HG03175 (cell line): ENCODE measurements around the gene GHRHR.

ENCODE experiments used
- ATAC-seq: cut with Tn5 transposase; IDR thresholded peaks from one replicate; pipeline ENCODE4 v1.9.1; 2021; ENCODE audit warnings: mild to moderate bottlenecking, moderate library complexity; ENCODE audit not compliant: unreplicated experiment

The GHRHR gene

DNA sequence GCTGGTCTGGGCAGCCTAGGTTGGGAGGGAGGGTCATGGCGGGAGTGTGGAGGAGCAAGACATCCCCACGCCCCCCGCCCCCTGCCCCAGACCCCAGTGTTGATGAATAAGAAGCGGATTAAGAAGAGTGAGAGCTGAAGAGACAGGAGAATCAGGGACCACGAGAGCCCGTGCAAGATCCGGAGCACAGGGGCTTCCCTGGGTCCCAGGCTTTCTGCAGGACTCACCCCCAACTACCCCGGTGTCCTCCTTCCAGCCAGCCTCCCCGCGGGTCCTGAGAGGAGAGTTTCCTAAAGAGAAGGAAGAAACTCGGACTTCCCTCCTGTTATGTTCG is 20.1 kb downstream of the GHRHR start:
- peak; percentile 4 for ATAC-seq

DNA sequence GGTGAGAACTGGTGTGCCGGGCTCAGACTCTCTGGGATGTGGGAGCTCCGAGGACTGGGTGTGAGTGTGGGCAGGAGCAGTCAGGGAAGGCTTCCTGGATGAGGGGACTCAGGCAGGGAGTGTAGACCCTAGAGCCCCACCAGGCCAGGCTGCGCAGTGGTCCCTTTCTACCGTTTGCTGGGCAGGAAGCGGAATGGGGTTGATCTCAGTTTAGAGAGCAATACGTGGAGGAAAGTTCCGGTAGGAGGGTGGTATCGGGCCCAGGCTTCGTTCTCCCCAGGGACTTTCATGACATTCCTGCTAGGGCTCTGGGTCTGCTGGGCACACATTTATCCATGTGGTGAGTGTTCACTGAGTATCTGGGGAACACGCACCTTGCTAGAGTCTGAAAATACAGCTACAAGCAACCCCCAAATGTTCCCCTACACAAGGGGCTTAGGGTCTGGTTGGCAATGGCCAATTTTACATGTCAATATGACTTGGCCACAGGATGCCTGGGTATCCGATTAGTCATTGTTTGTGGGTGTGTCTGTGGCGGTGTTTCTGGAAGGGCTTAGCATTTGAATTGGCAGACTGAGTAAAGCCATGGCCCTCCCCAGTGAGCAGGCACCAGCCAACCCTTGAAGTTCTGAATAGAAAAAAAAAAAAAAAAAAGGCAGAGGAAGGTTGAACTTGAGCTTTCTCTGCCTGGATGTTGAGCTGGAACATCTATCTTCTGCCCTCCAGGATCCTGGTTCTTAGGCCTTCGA is 20.8 kb downstream of the GHRHR start:
- no peak for ATAC-seq

DNA sequence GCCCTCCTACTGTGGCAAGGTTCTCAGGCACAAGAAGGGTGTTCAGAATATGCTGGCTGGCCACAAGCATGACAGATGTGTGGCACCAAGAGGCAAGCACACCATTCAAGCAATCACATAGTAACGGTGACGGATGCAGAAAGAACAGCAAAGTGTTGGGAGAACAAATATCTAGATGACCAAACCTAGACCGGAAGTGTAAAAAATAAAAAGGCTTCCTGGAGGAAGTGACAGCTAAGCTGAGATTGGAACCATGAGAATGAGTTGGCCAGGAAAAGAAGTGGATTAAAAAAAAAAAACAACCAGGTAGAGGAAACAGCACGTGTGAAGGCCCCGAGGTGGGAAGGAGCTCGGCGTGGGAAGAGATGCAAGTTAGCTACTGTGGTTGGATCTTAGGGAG is 22.0 kb downstream of the GHRHR start:
- ATAC-seq = no peak

DNA sequence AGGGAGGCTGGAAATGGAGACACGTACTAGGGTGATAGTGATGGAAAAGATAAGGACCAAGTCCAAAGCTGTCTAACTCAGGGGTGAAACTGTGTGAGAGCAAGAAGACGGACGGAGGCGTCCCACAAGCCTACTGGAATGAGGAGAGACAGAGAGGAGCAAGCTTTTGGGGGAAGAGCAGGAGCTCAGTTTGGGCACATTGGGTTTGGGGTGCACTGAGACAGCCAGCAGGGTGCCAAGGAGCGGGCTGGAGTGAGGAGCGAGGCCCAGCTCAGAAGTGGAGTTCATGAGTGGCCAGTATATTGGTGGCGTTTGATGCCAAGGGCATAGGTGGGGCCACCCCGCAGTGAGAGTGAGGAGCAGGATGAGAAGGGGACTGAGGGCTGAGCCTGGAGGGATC is 22.6 kb downstream of the GHRHR start:
- ATAC-seq = no peak

DNA sequence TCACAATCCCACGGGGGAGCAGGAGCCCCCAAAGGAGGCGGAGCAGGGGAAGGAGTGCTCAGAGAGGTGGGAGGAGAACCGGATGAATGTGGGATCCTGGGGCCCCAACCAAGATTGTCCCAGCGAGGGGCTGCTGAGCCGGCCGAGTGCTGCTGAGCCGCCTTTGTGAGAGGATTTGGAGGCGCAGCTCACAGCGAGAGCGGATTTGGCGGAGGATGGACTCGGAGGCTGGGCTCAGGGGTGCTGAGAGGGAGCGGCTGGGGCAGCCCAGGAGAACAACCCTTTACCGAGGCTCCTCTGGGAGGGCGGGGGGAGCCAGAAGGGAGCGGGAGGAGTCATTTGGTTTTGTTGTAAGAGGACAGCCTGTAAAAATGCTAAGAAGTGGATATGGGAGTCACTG is 23.0 kb downstream of the GHRHR start:
- no peak for ATAC-seq

DNA sequence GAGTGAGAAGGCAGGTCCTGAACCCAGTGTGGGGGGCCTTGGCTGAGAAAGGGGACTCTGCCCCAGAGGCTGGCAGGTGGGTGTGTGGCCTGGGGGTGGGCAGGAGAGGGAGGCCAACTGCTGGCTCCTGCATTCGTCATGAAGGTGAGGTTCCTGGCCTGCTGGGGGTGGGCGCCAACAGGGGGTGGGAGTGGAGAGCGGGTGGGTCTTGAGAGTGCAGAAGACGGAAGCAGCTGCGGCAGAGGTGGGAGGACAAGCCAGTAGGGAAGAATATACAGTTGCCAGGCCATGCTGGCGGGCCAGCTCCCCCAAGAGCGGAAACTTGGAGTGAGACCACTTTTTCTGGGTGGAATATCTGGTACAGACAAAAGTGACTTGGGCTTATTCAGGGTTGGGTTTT is 23.4 kb downstream of the GHRHR start:
- ATAC-seq = no peak

DNA sequence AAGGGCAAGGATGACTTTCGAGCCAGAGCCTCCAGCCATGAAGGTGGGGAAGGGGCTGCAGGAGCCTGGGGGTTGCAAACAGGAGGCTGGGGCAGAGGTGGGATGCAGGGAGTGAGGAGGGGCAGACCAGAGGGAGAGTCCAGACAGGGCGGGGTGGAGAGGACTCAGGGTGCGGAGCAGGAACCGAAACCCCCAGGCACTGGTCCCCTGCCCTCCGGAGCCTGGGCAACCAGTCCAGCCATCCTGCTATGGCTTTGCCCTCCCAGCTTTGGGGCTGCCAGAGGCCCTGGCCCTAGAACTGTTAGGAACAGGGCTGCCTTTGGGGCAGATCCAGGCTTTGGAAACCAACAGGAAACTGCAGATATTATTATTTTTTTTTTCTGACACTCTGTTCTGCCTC is 24.2 kb downstream of the GHRHR start:
- no peak for ATAC-seq

DNA sequence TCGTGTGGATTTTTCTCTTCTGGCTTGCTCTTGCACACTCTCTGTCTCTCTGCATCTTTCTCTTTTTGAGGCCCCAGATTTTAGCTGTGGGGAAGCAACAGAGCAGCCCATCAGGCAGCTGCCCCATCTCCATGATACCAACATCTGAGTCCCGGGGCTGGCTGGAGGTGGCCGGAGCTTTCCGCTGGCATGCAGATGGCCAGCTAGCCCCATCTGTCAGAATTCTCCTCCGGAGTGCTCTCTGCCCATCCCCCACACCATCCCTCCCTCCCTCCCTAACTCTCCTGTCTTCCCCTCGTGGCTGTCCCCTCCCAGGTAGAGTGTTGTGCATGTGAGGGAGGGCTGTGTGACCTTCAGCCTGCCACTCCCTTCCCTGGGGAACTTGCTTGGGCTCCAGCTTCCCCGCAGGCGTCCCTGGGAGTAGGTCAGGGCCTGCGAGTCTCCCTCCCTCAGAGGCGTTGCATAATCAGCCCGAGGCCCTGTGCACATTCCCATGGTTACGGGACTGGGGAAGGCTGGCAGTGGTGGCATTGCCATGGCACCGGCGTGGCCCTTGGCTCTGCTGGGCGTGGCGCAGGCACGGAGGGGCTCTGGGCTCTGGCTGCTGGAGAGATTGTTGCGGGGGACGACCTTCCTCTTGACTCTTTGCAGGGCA is 24.7 kb downstream of the GHRHR start:
- no peak for ATAC-seq

DNA sequence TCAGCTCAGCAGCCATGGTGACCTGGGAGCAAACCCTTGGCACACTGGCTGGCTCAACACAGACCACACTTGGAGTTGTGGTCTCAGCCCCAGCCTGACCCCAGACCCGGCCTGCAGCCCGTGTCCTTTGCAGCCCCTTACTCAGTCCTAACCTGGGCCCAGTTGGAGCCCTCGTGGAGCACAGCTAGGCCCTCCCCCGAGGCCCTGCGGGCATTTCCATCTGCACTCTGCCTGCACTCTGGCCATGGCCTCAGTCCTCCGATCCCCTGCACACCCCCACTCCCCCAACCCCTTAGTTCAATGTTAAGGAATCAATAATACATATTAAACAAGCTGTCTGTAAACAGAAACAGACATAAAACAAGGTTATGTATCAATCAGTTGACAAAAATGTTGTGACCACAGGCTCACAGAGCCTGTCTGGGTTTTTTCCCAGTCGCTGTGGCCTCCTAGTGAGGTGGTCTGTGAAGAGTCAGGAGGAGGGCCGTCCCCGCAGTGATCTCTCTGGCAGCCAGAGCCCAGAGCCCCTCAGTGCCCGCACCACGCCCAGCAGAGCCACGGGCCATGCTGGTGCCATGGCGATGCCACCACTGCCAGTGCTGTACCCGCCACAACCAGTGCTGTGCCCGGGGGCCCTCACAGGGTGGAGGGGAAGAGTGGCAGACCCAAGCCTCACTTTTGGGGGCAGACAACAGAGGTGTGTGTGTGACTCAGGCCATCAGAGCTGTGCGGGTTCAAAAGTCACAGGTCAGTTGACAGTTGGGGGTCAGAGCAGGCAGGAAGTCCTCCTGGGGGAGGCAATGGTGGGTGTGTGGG is 25.5 kb downstream of the GHRHR start:
- ATAC-seq = no peak

DNA sequence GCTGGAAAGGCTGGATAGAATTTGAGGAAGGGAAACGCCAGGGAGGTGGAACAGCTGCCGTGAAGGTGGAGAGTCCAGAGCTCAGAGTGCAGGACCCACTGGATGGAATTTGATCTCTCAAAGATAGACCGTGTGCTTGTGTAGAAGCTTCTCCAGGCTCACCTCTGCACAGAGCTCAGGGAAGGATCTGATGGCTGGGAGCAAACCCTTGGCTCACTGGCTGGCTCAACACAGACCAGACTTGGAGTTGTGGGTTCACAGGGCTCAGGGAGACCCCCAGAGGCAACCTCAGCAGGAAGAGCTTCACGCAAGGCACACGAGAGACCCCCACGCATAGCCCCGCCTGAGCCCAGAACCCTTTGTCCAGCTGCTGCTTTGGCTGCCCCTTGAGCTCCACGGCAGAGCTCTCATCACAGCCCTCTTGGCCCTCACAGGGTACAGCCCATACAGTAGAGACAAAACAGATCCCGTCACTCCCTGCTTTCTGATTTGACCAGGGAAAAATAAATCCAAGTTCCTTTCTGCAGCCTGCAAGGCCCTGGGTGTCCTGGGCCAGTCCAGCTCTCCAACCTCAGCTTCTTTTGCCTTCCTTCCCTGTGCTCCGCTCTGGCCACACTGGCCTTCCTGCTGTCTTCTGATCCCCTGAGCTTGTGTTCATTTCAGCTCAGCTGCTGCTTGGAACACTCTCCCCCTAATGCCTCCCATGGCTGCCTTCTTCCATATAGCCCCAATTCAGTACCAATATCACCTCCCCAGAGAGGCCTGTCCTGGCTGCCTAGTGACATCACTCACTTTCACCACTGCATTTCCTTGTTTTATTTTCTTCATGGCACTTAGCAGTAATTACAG is 26.3 kb downstream of the GHRHR start:
- no peak for ATAC-seq

DNA sequence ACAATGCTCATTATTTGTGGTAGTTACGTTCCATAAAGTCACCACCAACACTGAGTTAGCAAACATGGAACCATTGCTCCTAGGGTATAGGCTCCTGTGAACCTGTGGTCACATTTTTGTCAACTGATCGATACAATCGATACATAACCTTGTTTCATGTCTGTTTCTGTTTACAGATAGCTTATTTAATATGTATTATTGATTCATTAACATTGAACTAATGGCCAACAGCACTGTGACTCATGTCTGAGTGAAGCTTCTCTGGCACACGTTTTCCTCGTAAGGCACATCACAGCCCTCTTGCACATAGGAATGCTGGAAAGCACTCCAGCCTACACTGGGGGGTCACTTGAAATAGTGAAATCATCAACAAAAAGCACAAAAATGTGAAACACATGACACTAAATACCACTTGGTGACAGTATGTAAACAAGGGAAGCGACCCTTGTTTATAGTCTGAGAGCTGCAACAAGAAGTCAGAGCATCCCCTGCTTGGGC is 27.0 kb downstream of the GHRHR start:
- no peak for ATAC-seq

DNA sequence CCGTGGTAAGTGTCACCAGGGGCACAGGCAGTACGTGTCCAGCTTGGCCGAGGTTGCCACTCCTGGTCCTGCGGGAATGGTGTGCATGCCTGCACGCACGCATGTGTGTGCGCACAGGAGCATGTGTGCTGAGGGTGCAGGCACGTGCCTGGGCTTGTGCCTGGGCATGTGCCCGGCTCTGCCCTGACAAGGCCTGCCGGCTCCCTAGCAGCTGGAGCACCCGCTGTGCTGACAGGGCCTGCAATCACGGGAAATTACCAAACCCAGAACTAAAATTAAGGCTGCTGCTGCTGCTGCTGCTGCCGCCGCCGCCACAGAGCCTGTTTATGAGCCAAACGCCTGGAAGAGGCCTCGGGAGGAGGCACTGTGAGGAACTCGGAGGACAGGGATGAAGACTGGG is 28.7 kb downstream of the GHRHR start:
- no peak for ATAC-seq

DNA sequence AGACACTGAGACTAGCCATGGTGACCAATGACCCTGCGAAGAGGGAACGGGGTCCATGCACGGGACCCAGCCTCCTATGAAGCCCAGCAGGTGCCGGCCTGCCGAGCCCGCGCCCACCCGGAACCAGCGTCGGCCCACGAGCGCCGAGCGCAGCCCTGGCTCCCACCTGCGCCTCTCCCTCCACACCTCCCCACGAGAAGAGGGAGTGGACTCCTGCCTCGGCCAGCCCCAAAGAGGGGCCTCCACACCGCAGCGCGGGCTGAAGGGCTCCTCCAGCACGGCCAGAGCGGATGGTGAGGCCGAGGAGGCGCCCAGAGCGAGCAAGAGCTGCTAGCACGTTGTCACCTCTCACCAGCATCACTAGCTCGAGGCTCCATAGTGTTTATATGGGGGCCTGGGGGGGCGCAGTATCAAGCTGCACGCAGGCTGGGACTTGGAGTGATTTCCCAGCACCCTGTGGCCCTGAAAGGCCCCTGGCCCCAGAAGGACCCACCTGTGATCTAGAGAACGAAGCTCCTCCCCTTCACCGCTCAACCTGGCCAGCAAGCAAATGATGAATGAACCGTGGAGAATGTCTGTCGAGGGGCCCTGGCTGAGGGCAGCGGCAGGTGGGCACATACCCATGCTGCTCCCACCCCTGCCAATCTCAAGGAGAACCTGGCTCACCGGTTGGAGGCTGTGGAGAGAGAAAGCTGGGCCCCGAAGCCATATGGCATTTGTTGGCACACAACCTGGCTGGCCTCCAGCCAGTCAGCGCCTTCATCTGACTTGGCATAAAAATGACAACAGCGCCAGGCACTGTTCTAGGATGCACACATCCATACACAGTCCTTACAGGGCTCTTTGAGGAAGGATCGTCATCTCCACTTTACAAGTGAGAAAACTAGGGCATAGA is 30.7 kb downstream of the GHRHR start:
- ATAC-seq = no peak

DNA sequence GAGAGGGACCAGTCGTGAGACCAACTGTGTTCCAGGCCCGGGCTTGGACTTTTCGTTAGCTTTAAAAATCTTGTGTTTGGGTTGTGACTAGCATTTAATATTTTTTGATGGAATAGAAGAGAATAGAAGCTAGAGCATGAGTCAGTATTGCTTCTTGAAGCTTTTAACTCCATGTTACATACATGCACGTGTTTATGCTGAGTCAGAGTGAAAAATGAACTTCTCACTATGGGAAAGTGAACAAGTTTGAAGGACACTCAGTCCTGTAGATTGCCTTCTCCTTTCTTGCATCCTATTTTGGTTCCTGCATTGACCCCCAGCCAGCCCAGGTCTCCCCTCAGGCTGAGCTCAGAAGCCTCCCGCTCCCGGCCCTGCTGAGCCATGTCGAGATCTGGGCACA is 31.8 kb downstream of the GHRHR start:
- ATAC-seq = no peak

DNA sequence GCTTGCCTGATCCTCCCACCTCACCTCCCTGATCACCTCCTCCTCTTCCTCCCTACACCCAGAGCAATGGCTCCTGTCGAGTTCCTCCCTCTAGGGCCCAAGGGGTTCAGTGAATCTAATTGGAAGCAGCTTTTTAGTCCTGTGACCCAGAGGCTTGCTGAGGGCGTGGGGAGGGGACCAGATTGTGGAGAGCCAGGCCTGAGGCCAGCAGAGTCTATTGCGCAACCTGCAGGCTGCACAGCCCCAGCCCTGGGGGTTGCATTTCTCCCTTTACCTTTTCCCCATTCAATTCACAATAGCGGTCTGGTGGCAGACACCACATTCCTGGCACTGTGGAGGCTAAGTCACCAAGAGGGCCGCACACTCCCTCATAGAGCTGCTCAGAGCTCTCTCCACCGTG is 32.5 kb downstream of the GHRHR start:
- ATAC-seq = no peak

DNA sequence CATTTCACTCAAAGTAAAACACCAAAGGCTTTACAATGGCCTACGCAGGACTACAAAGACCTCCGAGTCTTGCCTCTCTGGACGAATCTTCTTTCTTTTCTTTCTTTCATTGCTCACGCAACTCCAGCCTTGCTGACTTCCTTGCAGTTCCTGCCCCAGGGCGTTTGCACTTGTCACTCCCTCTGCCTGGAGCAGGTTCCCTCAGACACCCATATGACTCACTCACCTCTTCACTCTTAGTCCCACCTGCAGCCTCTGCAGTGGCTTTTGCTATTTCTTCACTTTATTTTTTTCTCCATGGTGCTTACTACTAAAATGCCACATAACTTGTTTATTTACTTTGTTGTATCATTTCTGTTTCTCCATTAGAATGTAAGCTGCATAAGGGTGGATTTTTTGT is 33.1 kb downstream of the GHRHR start:
- ATAC-seq = no peak

DNA sequence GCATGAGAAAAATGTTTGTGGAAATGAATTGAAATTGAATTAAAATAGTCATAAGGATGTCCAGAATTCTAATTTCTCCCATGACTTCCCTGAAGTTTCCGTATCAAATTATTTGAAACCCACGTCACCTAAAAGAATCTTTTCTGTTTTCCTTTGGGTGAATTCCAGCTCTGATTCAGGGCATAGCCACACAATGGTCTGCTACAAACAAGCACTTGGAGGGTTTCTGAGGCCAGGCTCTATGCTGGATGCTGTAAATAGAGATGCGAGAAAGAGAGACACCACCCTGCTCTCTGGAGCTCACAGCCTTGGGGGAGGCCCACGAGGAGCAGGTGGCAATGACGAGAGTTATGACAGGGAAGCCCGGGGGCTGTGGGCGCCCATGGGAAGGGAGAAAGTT is 33.6 kb downstream of the GHRHR start:
- no peak for ATAC-seq

DNA sequence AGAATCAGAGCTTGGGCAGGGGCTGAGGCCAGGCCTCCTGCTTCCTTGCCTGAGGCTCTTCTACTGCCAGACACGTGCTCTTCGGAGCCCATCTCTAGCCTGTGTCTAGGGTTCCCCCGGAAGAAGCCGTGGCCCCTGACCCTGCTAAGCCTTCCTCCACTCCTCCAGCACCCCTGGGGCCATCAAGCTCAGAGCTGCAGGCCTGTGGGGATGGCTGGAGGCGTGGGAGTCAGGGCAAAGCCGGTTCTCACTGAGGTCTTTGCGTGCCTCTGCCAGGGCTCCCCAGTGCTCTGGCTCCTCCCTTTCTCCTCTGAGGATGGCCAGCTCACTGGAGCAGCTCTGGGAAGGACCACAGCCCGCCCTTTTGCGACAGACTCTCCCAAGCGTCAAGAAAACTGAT is 34.4 kb downstream of the GHRHR start:
- no peak for ATAC-seq

DNA sequence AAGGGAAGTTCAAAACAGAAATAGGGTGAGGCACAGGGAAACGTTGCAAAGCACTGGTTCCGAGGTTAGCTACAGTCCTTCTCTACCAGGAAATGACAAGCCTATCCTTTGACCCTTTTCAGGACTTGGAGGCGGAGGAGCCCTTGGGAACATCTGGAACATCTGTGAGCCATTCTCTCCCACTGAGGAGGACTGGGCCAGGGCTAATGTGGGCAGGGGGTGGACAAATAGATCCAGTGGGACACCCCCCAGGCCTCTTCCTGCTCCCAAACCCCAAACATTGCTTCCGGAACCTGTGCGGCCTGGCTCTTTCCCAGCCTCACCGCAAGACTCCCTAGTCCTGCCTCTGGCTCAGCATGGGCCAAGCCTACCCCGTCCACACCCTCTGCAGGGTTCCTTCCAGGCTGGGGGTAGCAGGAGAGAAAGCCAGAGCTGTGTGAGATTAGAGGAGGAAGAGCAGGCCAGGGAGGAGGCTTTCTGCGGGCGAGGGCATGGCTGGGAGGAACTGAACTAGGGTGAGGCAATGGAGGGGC is 36.5 kb downstream of the GHRHR start:
- no peak for ATAC-seq

DNA sequence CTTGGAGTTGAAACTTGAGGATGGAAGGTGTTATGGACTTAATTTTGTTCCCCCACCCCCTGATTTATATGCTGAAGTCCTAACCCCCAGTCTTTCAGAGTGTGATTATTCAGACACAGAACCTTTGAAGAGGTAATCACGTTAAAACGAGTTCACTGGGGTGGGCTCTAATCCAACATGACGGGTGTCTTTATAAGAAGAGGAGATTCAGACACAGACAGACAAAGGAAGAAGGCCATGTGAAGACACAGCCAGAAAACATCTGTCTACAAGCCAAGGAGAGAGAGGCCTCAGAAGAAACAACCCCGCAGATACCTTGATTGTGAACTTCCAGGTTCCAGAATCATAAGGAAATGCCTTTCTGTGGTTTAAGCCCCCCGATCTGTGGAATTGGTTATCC is 37.0 kb downstream of the GHRHR start:
- ATAC-seq = no peak
